Gastrocnemius medialis (tissue), 4 donors: ENCODE measurements around the gene WNK2.
"Not testable (repeated sequence)": the region's sequence is repeated elsewhere in the genome, so short reads cannot be mapped to it uniquely, and the experiment has no call there.

ENCODE experiments used
- CTCF ChIP-seq, 5 experiments: fragments of 450-650 bp in 3 of 5; fragments of 200-600 bp in 2 of 5; sonication (generic) in 2 of 5; IDR thresholded peaks in 4 of 5; conservative IDR thresholded peaks in 1 of 5; 1 replicate in 4 of 5; 2 replicates in 1 of 5; pipeline ENCODE4 v1.5.1; 2016 to 2019; ENCODE audit warnings: antibody characterized with exemption in 5 of 5, mild to moderate bottlenecking in 3 of 5, moderate library complexity in 3 of 5
- POLR2A ChIP-seq, 2 donors: fragments of 450-650 bp; IDR thresholded peaks; one replicate each; pipeline ENCODE4 v1.6.1; 2017; ENCODE audit warnings: antibody characterized with exemption in 2 of 2, mild to moderate bottlenecking in 2 of 2, moderate library complexity in 2 of 2

- not testable (repeated sequence) for TF ChIP-seq CTCF (IDR thresholded peaks at IDR 0.05 in 4 of 5, conservative IDR thresholded peaks at IDR 0.05 in 1 of 5); POLR2A (IDR thresholded peaks at IDR 0.05)
Measured at GRCh38 chr9:93342428-93342827, 158.5 kb downstream of the WNK2 start.
